ENCODE results near the gene PIK3CD. TPM values are rescaled to one million over a fixed set of nuclear protein-coding genes. Genes with fewer than 3 reads are reported as not detected.

Gene PIK3CD
- total and polyA plus RNA-seq, 4 donors: 1.8 to 11.3 (median 3.4) TPM

GRCh38 chr1:9717193-9718005, 65.9 kb downstream of the PIK3CD start (continued):
- TF ChIP-seq REST (IDR thresholded peaks at IDR 0.05) (no peak), GABPA (IDR thresholded peaks at IDR 0.05 in 1 of 2, conservative IDR thresholded peaks at IDR 0.05 in 1 of 2) (no peak), RXRA (IDR thresholded peaks at IDR 0.05) (no peak)

GRCh38 chr1:9718006-9718680, 66.6 kb downstream of the PIK3CD start:
- Histone ChIP-seq H3K27ac (ENCODE audit: low read depth in 1 of 2, low read length in 2 of 2) (peak overlapping the region in 1 of 2 donors; percentile 12), H3K36me3 (ENCODE audit: control insufficient read depth in 4 of 4, insufficient read depth in 3 of 4, low read depth in 1 of 4, low read length in 3 of 4) (peaks cover 0 to 6% (median 3%) of the 10 kb centered on the region in 4 donors), H3K4me3 (ENCODE audit: low read depth in 1 of 3, low read length in 3 of 3) (no peak overlapping the region), H3K9ac (ENCODE audit: low read depth in 1 of 2, low read length in 2 of 2) (no peak overlapping the region), H3K4me1 (ENCODE audit: control insufficient read depth in 4 of 4, insufficient read depth in 4 of 4, low read length in 3 of 4) (peaks cover 0 to 4% (median 1%) of the 10 kb centered on the region in 4 donors), H3K27me3 (ENCODE audit: control insufficient read depth in 4 of 4, insufficient read depth in 4 of 4, low read length in 3 of 4) (no peaks in the 10 kb centered on the region), H3K9me3 (ENCODE audit: control insufficient read depth in 4 of 4, low read length in 3 of 4) (no peaks in the 10 kb centered on the region)
- 84% methylated on average over 10 of the region's 10 CpGs for WGBS
- no peak for DNase-seq (ENCODE audit: low spot score)
- TF ChIP-seq TAF1 (conservative IDR thresholded peaks at IDR 0.05) (no peak), HNF4G (IDR thresholded peaks at IDR 0.05) (no peak), YY1 (IDR thresholded peaks at IDR 0.05) (no peak), CTCF (IDR thresholded peaks at IDR 0.05; ENCODE audit: low read depth, low read length, missing input control) (no peak), EGR1 (IDR thresholded peaks at IDR 0.05; ENCODE audit: low read depth in 2 of 2) (no peak), NR2F2 (IDR thresholded peaks at IDR 0.05) (no peak), ZBTB33 (IDR thresholded peaks at IDR 0.05) (no peak), MAX (IDR thresholded peaks at IDR 0.05) (no peak), RAD21 (IDR thresholded peaks at IDR 0.05) (no peak), REST (IDR thresholded peaks at IDR 0.05) (no peak), HNF4A (conservative IDR thresholded peaks at IDR 0.05) (no peak), JUND (IDR thresholded peaks at IDR 0.05) (no peak)

All from liver (tissue), 9 donors.